SH-SY5Y (cell line): ENCODE measurements around the gene SNX2.
A peak's percentile ranks its signal among the peaks of the same experiment; 100 is the strongest.

ENCODE experiments used
- GATA2 ChIP-seq: IDR thresholded peaks from 2 replicates; pipeline ENCODE4 v1.6.1; 2011; ENCODE audit warnings: mild to moderate bottlenecking, low read depth, low read length
- GATA3 ChIP-seq: IDR thresholded peaks from 2 replicates; pipeline ENCODE4 v1.6.1; 2011; ENCODE audit warnings: low read depth, mild to moderate bottlenecking, low read length, moderate library complexity

The SNX2 gene

DNA sequence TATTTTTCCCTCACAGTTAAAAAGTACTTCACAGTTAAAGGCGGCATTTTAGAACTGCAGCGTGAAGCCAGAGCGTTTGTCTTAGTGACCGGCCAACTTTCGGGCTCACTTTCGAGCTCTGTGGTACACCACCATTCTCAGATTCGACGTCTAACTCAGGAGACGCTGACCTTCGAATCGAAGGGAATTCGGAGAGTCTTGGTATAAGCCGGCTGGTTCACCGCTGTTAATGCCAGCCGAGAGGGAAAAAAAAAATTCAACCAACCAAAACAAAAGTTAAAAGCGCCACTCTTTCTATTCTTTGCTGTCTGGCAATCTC lies 70.0 kb downstream of the SNX2 start:
- TF ChIP-seq GATA3 (no peak), GATA2 (no peak)

DNA sequence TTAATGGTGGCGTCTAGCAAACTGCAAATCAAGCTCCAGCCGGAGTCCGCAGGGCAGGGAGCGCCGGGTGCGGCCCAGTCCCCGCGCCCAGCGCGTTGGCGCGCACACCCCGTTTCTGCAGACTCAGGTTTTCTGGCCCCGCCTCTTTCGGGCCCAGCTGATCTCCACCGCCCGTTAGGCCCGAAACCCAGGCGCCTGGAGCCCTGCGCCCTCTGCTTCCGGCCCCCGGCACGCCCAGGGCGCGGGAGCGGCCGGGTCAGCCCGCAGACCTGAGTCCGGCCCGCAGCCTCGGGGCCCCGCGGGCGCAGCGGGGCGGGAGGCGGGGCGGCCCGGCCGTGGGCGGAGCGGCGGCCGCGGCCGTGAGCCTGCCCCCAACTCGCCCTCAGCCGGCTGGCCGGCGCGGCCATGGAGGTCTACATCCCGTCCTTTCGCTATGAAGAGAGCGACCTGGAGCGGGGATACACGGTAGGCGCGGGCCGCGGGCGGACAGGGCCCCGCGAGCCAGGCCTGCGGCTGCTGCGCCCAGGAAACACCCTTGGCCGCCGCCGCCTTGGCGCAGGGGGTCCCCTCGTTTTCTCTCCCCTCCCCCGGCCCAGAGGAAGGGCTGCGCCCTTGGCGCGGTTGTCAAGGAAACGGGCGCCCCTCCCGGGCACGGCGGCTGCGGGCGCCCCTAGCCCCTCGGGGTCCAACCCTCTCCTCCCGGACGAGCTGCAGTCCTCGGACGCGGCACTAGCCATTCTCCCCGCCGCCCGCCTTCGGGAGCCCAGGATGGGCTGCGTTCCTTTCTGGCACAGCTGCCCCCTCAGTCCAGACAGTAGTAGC lies 70.6 kb downstream of the SNX2 start, which contains the start of gene SNX24:
Gene SNX24 (plus strand): TSS at position 385 of the 822 bp plus-strand sequence. CDS start 21 bp downstream, at position 406.
- TF ChIP-seq GATA3: no peak
- no peak for TF ChIP-seq GATA2

DNA sequence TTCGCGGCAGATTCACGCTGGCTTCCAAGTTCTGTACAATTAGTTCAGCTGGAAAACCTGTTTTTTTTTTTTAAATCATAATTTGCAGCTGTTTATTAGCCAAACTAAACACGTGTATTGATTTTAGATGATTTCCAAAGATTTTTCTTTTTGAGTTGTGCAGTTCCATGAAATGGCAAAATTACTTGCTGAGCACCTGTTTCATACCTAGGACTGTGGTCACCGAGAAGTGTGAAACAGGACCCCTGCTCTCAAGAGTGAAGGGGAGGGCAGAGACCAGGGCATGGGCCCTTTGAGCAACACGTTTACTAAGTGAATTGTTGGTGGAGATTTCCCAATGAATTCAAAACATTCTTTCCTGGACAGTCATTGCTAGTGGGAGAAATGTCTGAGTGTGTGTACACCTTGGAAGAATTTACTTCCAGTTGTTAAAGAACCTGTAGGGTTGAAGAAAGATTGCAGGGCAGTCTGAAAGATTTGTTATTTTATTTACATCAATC lies 71.2 kb downstream of the SNX2 start:
- TF ChIP-seq GATA2 (no peak), GATA3 (no peak)

DNA sequence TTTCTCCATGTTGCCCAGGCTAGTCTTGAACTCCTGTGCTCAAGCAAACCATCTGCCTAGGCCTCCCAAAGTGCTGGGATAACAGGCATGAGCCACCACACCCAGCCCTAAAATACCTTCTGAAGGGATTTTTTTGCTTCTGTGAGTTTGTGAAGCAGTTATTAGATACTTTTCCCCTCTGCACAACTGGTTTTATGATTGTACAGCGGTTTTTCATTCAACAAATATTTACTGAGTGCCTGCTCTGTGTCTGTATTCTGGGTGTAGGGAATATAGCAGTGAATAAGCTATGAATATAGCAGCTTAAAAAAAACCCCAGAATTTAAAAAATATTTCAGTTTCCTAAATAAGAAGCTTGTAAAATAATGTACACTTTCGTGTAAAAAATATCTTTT lies 72.8 kb downstream of the SNX2 start:
- TF ChIP-seq GATA3 (no peak), GATA2 (no peak)

DNA sequence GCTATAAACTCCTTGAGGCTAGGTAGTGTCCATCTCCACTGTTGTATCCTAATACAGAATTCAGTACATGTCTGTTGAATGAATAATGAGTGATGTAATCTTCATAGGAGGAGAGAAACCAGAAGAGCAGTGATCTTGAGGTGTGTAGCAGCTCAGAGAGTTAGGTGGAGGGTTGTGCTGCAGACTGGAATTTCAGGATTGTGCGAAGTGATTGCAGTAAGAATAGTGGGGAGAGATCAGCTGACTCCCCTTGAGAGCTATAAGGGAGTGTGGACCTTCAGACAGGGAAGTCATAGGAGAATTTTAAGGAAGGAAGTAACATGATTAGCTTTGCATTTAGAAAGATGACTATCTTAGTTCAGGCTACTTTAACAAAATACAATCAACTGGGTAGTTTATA lies 74.9 kb downstream of the SNX2 start:
- TF ChIP-seq GATA2 (no peak), GATA3 (no peak)

DNA sequence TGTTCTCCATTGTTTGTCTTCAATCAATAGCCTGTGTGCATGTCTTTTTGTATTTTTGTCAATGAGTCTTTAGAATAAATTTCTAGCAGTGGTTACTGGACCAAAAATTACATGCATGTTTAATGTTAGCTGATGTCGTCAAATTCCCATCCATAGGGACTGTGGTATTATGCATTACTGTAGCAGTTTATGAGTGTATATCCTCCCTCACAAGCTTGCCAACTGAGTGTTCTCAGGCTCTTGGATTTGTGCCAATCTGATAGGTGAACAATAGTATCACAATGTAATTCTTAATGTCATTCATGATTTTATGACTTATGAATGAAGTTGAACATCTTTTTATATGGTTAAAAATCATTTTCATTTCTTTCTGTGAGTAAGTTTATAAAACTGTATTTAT lies 83.6 kb downstream of the SNX2 start:
- TF ChIP-seq GATA2 (peak; percentile 52; the same call in 1 of the 2 replicates), GATA3 (peak; percentile 69)

DNA sequence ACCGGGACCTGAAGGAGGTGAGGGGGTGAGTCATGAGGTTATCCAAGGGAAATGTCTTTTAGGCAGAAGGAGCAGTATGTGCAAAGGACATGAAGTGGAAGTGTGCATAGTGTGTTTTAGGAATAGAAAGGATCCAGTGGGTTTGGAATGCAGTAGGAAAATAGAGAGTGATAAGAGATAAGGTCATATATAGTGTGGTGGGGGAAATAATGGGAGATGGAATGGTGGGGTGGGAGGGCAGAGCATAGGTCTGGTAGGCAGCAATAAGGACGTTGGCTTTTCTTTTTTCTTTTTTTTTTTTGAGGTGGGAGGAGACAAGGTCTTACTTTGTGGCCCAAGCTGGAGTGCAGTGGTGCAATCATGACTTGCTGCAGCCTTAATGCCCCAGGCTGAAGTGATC lies 88.4 kb downstream of the SNX2 start:
- TF ChIP-seq GATA3 (no peak), GATA2 (no peak)

DNA sequence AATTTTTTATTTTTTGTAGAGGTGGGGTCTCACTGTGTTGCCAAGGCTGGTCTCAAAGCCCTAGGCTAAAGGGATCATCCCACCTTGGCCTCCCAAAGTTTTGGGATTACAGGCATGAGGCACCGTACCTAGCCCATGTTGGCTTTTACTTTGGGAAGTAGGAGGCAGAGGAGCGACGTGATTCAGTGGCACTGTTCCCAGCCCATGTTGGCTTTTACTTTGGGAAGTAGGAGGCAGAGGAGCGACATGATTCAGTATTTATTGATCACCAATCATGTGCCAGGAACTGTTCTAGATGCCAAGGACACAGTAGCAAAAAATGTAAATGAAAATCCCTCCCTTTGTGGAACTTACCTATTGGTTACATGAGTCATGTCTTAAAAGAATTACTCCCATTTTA lies 88.8 kb downstream of the SNX2 start:
- TF ChIP-seq GATA2 (no peak), GATA3 (no peak)

DNA sequence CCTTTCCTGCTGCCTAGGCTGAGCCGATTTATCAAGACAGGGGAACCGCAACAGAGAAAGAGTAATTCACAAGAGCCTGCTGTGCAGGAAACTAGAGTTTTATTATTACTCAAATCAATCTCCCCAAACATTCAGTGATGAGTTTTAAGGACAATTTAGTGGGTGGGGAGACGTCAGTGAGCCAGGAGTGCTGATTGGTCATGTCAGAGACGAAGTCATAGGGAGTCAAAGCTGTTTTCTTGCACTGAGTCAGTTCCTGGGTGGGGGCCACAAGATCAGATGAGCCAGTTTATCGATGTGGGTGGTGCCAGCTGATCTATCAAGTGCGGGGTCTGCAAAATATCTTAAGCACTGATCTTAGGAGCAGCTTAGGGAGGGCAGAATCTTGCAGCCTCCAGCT lies 89.5 kb downstream of the SNX2 start:
- TF ChIP-seq GATA3: no peak
- no peak for TF ChIP-seq GATA2

DNA sequence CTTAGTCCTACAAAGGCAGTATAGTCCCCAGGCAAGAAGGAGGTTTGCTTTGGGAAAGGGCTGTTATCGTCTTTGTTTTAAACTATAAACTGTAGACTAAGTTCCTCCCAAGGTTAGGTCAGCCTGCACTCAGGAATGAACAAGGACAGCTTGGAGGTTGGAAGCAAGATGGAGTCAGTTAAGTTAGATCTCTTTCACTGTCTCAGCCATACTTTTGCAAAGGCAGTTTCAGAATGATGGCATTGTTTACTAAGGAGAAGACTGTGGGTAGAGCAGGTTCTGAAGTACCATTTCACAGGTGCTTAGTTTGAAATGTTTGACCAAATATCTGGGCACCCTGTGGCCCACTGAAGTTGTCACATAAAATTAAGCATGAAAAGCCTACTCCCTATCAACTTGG lies 90.0 kb downstream of the SNX2 start:
- TF ChIP-seq GATA2 (no peak), GATA3 (no peak)

DNA sequence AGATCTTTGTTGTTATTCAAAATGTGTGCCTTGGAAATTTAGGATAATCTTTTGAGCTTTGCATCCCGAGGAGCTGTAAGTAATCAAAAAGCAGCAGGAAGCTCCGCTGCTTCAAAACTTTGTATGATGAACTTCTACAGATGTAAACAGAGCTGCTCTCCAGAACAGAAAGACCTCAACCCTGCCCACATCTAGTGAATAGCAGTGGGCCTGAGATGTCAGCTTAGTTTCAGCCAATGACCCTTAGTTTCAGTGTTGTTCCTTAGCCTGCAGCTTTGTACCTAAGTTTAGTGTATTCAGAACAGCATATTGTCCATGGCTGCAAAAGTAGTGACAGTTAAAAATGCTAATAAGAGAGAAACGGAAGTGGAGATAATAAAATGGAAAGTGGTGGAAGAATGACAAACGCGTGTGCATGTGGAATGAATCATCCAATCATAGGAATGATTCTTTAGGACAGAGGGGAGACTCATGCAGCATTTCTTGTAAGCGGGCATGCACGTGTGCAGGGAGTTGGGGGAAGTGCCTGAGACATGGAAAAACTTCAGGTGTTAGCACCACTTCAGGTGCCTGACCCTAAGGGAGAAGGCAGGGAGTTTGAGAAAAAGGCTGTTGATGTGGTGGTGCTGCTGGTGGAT lies 95.5 kb downstream of the SNX2 start:
- TF ChIP-seq GATA2 (no peak), GATA3 (no peak)

DNA sequence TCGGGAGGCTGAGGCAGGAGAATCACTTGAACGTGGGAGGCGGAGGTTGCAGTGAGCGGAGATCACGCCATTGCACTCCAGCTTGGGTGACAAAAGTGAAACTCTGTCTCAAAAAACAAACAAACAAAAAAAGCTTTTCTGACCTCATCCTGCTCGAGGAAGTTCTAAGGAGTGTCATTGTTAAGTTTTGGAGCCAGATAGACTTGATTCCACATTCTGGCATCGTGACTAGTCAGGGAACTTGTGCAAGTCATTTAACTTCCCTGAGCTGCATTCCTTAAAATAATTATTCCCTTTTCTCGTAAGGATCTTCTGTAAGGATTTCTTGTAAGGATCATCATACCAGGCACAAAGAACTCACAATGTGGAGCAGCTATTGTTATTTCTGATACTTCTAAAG lies 96.8 kb downstream of the SNX2 start:
- TF ChIP-seq GATA2 (no peak), GATA3 (no peak)

DNA sequence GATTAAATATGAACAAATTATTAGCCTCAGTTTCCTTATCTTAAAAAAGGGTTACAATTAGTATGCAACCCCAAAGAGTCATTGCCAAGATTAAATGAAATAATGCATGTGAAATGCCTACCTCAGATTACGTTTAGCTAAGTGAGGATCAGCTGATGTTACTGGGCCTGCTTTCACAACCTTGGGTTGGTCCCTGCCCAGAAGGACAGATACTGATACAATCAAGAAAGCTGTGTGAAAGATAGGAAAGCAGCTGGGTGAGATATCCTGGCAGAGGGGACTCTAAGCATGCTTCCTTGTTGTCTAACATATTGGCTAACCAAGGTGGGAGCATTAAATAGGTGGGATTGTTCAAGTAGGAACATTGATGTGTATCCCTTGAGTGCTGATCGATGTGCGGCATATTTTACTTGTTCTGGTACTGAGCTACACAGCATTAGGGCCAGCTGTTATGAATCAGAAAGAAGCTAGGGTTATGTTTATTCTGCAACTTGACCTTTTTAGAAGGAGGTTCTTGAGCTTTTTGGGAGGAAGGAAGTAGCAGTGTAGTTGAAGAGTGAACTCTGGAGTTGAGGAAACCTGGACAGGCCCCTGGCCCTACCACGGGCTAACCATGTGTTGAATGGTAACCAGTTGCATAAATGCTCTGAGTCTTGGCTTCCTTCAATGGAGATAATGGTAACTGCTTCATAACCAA lies 99.4 kb downstream of the SNX2 start:
- 0 out of 2 replicates have a peak, but pooled peaks have one; percentile 8 for TF ChIP-seq GATA2
- no peak for TF ChIP-seq GATA3

DNA sequence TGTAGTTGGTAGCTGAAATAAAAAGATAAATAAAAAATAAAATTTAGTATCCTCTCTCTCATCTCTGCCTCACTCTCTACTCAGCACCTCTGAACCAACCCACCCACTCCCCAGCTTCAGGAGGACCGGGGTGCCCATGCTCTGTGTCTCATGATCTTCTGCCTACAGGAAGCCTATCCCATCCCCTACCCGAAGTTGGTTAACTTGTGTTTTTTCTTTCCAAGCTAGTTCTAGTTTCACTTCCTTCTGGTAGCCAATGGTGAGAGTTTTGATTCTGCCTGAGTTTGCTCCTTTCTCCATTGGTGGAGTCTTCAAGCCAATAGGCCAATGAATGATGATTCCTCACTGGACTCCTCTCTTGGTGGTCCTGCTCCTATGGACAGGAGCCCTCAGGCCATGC lies 102.6 kb downstream of the SNX2 start:
- TF ChIP-seq GATA3 (no peak), GATA2 (no peak)

DNA sequence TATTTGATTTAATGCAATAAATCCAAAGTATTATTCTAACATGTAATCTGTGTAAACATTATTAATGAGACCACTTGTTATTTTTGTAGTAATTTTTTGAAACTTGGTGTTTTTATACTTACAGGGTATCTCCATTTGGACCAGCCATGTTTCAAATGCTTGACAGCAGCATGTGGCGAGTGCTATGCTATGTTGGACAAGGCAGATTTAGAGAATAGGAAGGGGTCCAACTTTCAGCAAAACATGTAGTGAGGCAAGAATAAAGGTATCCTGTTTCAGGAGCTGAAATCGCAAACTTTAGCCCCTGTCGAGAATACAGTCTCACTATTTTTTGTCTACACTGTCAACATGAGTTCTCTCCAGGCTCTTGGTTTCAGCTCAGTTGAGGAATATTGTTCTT lies 104.2 kb downstream of the SNX2 start:
- TF ChIP-seq GATA2 (no peak), GATA3 (no peak)
